ENCODE measurements around the gene TLK1.

- no peak for TF ChIP-seq CTCF (IDR thresholded peaks at IDR 0.05 in 4 of 5, conservative IDR thresholded peaks at IDR 0.05 in 1 of 5)
- TF ChIP-seq POLR2A (IDR thresholded peaks at IDR 0.05), result no peak
These were observed 175.3 kb downstream of the TLK1 start for GRCh38 chr2:170985407-170985806.
